SU-DHL-6 (cell line): ENCODE measurements around the gene RHOJ.

Source experiments
- CTCF ChIP-seq: fragments of 200-600 bp; sonication (generic); IDR thresholded peaks from one replicate; pipeline ENCODE4 v1.5.1; 2017; ENCODE audit warnings: antibody characterized with exemption, mild to moderate bottlenecking, low read length, moderate library complexity; ENCODE audit not compliant: insufficient read depth, poor library complexity, severe bottlenecking
- EZH2phosphoT487 ChIP-seq: fragments of 200-600 bp; sonication (generic), shearing (Covaris generic); conservative IDR thresholded peaks from 2 replicates; pipeline ENCODE4 v1.6.1; 2018; ENCODE audit warnings: mild to moderate bottlenecking, antibody characterized with exemption, low read length, moderate library complexity, mixed read lengths

GRCh38 chr14:63241096-63241495 is 36.9 kb downstream of the RHOJ start:
- no peak for TF ChIP-seq CTCF
- TF ChIP-seq EZH2phosphoT487: no peak
